HL-60/S4 (cell line): ENCODE data around the gene UPK3A.

Source experiments
- in situ Hi-C: fragments of 300-500 bp; cut with MboI; formaldehyde crosslinking; loops from 2 replicates; pipeline ENCODE4 v1.14.3; 2022; ENCODE audit warnings: low sequenced_read_pairs

UPK3A gene

DNA sequence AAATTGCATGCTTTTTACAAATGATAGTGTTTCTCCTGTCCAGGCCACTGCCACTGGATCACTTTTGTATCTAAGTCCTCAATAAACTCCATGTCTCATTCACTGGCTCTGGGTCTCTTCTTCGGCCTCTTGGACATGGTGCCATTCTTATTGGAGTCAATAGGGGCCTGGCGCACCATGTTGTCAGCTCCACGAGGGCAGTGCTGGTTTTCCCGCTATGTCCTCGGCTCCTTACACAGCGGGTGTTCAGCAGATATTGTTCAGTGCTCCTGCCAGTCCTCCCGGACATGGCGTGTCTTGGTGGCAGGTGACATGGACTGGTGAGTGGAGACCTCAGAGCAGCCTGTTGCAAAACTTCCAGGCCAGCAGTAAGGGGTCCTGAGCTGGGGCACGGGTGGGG is 21.4 kb downstream of the UPK3A start:
- in situ Hi-C loops: no loop called here

DNA sequence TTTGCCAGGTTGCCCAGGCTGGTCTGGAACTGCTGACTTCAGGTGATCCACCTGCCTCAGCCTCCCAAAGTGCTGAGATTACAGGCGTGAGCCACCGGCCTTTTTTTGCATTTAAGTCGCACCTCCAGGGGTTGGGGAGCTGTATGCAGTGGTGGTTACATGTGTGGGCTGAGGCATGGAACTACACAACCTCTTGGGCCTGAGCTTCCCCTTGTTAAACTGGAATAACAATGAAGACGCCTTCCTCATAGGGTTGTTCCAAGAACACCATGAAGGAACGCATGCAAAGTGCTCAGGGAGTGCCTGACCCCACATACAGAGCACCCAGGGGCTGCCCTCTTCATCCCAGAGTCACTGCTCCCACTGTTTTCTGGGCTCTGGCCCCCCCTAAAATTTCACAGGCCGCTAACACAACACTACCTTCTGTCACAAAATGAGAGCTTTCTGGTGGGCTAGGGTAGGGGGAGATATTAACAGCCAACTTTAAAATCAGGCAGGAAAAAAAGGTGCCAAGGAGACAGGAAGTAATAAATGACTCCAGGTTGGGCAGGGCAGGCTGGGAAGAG is 23.7 kb downstream of the UPK3A start:
- in situ Hi-C loops: no loop called here

DNA sequence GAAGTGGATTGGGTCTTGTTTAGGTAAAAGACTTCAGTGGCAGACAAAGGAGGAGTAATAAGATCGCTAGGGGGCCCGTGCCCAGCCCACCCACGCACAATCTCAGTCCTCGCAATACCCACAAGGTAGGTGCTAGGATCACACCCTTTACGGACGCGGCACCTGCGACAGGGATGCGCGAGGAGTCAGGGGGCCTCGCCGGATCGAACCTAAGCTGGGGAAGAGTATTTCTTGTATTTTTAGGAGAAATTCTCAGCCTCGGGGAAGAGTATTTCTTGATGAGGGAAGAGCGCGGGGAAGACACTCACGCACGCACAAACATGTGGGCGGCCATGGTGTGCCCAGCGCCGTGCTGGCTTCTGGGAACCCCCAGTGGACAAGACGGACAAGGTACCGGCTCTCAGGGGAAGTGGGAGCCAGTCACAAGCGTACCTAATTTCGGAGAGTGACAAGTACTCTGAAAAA is 24.2 kb downstream of the UPK3A start:
- in situ Hi-C loops: no loop called here

DNA sequence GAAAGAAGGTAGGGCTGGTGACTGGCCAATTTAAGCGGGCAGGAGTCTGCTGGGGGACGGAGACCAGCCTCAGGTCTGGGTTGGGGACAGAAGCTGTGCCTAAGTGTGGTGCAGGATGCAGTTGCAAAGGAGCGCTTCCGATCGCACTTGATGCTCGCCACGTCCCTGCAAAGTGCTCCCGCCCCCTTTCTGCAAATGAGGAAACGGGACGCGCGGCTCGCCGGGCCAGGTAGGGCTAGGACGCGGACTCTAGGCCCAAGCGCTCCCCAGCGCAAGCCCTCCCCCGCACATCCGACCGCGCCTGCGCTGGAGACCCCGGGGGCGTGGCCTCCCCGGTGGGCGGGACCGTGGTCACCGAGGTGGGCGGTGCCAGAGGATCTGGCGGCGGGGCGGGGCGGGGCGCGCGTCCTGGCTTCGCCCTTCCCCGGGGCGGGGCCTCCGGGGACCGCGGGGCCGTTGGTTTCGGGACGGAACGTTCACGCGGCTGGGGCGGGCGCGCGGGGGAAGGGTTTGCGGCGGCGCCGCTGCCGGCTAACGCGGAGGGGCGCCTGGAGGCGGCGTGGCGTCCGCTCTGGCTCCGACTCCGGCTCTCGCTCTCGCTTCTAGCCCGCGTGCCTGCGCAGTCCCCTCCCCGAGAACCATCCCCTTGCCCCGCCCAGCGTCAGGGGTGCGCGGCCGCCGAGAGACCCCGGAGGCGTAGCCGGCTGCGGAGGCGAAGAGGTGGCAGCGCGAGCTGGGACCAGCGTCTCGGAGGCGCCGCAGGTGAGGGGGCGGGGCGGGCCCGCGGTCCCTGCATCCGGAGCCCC is 24.9 kb downstream of the UPK3A start, which contains the start of gene FAM118A:
Gene FAM118A (plus strand): TSS at position 513 of the 806 bp plus-strand sequence. CDS start 12,446 bp downstream, outside the sequence.
- in situ Hi-C loops: no loop called here

DNA sequence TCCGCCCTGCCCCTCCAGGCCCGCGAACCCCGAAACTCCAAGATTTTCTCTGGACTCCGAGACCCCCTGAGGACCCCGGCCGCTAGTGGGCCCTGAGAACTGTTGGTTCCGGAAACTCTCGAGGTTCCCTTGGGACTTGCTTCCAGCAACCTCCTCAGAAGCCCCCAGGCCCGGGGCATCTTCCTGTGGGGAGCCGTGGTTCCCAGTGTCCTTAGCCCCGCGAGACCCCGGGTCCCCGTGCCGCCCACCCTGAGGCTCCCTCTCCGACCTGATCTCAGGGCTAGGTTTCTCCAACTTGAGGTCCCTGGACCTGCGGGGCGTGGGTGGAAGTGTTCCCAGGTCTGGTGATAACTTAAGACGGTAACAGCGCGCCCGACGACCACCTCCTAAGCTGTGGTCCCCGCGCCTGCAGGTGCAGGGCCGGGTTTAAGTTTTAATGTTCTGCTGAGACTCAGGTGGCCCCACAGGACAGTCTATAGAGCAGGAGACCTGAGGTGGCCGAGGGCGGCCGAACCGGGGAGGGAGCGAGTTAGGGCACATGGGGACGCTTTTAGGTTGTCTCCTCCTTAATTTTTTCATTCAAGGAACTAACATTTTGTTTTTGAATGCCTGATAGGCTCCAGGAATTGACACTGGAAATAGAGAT is 25.7 kb downstream of the UPK3A start:
- in situ Hi-C loops: no loop called here

DNA sequence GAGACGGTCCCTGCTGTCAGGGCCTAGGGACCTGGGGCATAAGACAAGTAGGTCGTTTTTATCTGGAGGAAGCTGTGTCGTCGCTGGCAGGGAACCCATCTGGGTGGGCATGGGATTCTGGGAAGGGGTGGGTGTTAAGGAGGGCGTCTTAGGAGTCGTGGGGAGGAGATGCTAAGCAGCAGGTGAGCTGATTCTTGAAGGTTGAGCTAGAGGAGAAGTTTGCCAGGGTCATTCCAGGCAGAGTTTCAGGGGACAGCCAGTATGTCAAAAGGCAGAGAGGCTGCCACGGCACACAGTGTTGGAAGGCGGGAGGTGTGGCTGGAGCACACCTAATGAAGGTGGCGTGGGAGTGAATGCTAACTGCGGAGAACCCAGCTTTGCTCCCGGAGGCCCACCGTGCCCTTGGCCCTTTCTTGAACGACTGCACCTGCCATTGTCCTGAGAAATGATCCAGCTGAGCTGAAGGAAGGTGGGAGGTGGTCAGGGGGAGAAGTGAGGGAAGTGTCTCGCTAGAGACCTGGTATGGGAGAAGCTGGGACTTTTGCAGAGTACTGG is 26.3 kb downstream of the UPK3A start:
- in situ Hi-C loops: no loop called here

DNA sequence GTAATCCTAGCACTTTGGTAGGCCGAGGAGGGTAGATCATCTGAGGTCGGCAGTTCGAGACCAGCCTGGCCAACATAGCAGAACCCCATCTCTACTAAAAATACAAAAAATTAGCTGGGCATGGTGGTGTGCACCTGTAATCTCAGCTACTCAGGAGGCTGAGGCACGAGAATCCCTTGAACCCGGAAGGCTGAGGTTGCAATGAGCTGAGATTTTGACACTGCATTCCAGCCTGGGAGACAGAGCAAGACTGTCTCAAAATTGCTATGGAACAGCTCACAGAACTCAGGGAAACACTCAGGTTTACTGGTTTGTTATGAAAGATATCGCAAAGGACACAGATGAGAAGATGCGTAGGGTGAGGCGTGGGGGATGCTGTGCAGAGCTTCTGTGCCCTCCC is 27.7 kb downstream of the UPK3A start:
- in situ Hi-C loops: no loop called here

DNA sequence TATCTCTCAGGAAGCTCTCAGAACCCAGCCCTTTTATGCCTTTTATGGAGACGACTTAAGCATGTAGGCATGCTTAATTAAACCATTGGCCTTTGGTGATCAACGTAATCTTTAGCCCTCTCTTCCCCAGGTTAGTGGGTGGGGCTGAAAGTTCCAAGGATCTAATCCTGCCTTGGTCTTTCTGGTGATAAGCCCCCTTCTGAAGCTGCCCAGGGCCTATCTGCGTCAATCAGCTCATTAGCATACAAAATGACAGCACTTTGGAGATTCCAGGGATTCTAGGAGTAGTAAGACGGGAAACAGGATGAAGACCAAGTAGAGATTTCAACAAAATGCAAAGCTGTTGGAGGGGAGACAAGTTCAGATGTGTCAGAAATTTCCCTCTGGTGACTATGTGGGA is 28.1 kb downstream of the UPK3A start:
- in situ Hi-C loops: no loop called here

DNA sequence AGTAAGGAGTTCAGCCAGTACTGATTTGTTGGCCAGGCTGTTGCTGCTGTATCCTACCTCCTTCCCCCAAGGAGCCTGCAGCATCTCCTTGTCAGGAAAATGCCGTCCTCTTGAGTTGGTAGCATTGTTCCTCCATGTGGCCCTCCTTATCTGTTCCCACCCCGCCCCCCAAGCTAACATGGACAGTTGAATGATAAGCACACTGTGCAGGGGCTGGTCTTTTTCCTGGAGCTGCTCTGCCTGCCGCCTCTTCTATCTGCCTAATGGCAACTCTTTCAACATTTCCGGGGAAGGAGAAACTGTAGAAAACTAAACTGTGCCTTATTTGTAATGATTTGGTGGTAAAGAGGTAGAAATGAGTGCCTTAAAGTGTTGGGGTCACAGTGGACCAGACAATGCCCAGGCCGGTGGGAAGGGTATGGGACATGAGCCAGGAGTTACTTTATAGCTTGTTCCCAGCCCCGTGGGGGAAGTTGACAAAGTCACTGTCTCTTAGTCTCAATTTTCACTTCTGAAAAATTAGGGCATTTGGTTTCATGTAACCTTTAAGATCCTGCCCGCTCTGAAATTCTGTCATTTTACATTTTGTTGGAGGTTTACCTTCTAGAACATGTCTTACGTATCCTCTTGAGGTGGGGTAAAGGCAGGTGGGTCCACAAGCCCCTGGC is 29.4 kb downstream of the UPK3A start:
- in situ Hi-C loops: no loop called here

DNA sequence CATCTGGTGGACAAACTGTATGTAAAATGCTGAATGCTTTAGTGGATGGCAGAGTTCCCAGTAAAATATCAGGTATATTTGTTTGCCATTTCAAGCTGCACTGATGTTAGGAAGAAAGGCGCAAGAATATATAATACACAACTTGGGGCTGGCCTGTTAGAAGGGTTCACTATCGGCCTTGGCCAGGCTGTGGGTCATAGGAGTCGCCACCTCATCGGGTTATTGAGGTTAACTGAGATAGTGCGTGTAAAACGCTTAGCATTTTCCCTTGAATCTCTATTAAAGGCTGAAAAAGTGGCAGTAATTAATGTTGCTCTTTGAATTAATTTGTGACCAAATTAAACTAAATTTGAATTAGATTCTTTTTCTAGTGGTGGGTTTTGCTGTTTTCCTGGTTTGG is 30.0 kb downstream of the UPK3A start:
- in situ Hi-C loops: no loop called here

DNA sequence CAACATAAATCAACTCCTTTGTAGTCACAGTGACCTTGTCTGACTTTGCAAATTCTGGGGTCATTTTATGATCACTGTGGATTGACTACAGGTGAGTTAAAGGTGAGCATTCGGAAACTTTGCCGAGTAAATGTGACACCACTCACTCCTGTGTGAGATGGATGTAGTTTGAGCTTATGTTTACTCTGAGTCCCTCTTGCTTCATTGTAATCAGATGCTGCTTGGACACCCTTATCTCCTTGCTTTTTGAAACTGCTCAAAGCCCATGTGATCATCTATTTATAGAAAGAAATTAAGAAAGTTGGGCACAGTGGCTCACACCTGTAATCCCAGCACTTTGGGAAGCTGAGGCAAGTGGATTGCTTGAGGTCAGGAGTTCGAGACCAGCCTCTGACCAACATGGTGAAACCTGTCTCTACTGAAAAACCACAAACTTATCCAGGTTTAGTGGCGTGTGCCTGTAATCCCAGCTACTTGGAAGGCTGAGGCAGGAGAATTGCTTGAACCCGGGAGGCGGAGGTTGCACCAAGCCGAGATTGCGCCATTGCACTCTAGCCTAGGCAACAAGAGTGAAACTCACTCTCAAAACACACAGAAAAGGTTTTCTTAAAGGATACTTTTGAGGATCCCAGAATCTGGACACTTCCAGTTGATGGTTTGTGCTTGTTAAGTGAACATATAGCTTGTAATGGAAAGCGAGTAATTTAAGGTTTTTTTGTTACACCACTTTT is 32.2 kb downstream of the UPK3A start:
- in situ Hi-C loops: no loop called here

DNA sequence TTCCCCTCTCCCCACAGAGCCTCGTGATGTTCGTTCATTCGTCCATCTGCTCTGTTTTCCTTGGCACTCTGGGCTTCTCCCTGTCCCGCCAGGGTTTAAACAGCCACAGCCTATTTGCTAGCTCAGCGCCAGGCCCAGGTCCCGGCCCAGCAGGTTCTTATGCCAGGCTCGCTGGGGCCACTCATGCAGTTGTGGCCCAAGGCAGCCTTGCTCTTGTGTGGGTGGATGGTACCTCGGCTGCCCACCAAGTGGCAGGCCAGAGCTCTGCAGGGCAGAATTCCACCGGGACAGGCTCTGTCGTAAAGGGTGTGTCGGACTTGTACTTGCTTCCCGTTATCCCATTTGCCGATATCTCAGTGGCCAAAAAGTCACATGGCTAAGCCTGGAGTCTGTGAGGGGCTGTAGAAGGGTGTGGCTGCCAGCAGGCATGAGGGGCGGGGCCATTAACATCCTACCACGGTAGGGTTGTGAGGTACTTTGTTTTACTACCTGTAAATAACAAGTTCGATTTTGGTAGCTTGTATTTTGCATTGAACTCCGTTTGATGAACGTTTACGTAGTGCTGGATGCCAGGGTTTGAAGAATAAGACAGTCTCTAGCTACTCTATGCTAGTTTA is 32.9 kb downstream of the UPK3A start:
- in situ Hi-C loops: no loop called here

DNA sequence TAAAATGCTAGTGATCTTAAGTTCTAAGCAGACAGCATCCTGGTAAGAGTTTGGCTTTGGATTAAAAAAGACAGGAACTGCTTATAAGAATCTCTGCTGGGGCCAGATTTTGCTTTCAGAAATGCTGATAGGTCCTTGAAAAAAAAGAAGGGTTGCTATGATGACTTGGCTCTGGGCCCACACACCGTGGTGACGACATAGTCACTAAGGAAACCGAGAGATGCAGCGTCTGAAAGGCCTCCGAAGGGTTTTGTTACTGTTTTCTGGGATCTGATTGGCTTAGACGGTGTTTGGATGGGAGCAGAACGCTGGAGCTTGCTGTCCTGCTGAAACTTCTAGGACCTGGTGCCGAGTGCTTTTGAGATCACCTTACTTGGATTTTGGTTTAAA is 33.4 kb downstream of the UPK3A start:
- in situ Hi-C loops: no loop called here

DNA sequence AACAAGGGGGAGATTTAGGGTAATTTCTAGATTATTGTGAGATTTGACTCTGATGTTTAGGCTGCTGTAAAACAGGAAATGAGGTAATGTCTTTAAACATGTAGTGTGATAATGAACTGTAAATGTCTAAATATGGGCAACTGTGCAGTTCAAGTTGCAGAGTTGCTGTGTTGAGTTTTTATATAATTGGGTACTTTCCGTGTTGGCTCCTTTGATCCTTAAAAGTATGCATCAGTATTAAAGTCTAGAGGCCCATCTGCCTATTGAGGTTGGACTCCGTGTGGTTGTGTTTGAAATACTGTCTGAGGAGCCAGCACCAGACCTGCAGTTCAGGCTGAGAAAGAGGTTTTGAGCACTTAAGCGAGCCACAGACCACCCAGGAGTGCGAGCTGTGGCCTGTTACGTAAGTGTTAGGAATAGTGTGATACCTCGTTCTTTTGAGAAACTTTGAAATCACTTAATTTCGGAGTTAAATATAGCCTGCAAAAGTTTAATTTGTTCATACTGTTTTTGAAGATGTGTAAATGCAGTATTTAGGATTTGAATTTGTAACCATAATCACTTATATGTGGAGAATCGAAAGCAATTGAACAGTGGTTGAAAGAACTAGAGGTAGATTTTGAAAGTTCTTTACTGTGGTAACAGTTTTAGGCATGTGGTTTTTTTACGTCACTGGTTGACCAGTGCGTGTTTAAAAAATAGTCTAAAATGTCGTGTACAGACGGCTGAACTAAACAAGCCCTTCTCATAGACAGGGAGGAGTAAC is 34.0 kb downstream of the UPK3A start:
- in situ Hi-C loops: no loop called here

DNA sequence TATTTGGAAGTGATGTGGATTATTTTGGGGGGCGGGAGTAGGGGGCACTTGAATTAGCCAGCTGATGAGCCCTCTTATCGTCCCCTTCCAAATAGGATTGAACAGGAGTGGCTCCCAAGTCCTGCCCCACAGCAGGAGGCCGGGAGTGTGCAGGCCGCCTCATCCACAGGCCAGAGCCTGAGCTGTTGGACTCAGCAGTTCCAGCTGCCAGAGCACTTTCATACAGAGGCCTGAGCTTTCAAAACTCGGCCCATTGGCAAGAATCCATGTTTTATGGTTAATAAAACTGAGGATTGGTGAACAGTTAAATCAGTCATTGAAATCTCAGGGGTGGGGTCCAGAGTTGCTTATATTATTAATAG is 34.6 kb downstream of the UPK3A start:
- in situ Hi-C loops: no loop called here

DNA sequence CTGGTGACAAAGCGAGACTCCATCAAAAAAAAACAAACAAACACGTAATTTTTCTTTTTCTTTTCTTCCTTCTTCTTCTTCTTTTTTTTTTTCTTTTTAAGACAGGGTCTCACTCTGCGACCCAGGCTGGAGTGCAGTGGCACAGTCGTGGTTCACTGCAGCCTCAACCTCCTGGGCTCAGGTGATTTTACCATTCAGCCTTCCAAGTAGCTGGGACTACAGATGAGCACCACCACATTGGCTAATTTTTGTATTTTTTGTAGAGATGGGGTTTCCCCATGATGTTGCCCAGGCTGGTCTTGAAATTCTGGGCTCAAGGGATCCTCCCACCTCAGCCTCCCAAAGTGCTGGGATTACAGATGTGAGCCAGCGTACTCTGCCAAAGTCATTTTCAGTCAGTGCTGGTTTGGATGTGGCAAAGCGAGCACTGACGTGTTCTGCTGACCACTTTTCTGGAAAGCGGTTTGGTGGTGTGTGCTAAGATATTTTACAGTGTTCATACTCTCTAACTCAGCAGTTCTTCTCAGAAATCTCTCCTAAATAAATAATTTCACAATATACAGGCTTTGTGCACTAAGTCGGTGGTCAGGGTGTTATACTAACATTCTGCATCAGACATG is 35.7 kb downstream of the UPK3A start:
- in situ Hi-C loops: no loop called here

DNA sequence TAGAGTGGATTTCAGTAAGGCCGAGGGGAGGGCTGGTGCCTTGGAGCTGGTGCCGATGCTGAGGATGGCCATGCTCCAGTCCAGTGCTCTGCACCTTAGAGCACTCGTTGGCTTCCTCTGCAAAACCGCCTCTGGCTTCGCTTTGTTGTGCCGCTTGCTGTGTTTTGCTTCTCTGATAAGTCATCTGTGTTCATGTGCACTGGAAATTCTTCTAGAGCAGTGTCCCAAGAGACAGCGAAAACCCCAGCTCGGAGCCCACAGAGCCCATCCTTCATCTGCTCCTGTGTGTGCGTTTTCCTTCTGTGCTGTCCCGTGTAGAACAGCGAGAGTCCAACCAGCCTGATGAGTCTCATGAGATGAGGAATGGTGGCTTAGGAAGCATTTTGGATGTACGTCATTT is 37.1 kb downstream of the UPK3A start:
- in situ Hi-C loops: no loop called here

DNA sequence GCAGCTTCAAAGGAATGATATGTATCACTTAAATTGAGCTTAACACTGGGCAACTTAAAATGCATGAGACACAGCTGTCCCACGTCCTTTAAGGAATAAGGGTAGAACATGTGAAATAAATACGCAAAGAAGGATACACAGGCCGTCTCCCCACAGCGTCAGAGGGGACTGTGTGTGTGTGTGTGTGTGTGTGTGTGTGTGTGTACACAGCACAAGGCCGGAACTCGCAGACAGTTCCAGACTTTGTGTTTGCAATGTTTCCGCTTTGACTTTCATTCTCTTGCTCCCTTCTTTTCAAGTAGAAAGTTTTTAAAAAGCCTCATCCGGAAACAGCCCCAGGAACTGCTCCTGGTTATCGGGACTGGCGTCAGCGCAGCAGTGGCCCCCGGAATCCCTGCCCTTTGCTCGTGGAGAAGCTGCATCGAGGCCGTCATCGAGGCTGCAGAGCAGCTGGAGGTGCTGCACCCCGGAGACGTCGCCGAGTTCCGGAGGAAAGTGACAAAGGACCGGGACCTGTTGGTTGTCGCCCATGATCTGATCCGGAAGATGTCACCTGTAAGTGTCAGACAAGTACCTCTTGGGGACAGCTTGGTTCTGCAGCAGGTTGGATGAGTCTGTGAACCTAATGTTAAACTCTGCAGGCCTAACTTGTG is 38.2 kb downstream of the UPK3A start:
- in situ Hi-C loops: no loop called here

DNA sequence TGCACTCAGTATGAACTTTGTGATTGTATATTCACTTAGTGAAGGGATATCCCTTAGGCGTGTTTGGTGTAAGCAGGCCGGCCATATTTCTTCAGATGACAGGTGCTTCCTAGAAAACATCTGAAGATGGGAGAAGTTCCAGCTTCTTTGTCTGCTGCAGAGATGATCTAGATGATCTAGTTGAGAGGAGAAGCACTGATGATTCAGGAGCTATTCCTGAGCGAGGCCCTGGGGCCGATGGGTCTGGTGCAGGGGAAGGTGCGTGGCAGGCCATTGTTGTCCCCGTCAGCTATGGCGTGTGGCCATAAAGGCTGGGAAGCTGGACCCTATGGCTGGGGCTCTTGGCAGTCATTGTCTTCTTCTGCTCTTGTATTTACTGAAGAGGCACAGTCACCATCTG is 38.9 kb downstream of the UPK3A start:
- in situ Hi-C loops: no loop called here
